Endothelial cell of umbilical vein (primary cell): Measurements from ENCODE around the gene APOBEC3F. TPM values are rescaled to one million over a fixed set of nuclear protein-coding genes. Genes with fewer than 3 reads are reported as not detected.

Experiments
- BruUV-seq: library from RNA; stranded (reverse); fragments of 400-500 nt; replicated peaks from 2 replicates; lab custom pipeline; 2021; lab: Mats Ljungman, UMichigan
- CTCF ChIA-PET: fragments of 300-600, 350-600 bp; sonication (Branson Sonifier 250); formaldehyde crosslinking; loops from one replicate; lab custom pipeline; 2021; ENCODE audit warnings: antibody characterized with exemption, inconsistent platforms; lab: Charles Lee
- POLR2A ChIA-PET: fragments of 300-600, 350-600 bp; sonication (Branson Sonifier 250); formaldehyde crosslinking; loops from one replicate; lab custom pipeline; 2021; ENCODE audit warnings: antibody characterized with exemption, inconsistent platforms; lab: Charles Lee
- DNase-seq: peaks from one replicate; pipeline ENCODE4 v3.0.0-alpha.2; 2011; ENCODE audit warnings: low read depth, low spot score
- FAIRE-seq: peaks from 2 replicates; lab custom pipeline; 2011; peaks lifted over from hg19 to GRCh38; lab: Jason Lieb, UNC
- H2AFZ ChIP-seq: 2 replicates; pipeline ENCODE4 v1.6.0; 2012; ENCODE audit warnings: low read depth, low read length, control low read depth, inconsistent platforms
- H3K27ac ChIP-seq: 2 replicates; pipeline ENCODE4 v1.5.1; 2011; ENCODE audit warnings: low read depth, mild to moderate bottlenecking, control low read depth, low read length, moderate library complexity; ENCODE audit not compliant: insufficient read depth
- H3K27me3 ChIP-seq, 2 experiments: 2 replicates each; pipeline versions ENCODE4 v1.6.0 to v1.6.1; 2011; ENCODE audit warnings: low read length in 2 of 2, mixed read lengths in 1 of 2; ENCODE audit not compliant: control insufficient read depth in 2 of 2, insufficient read depth in 2 of 2
- H3K36me3 ChIP-seq, 2 experiments: 2 replicates in 1 of 2; 3 replicates in 1 of 2; pipeline ENCODE4 v1.5.1; 2011; ENCODE audit warnings: low read length in 2 of 2, mild to moderate bottlenecking in 1 of 2, moderate library complexity in 1 of 2; ENCODE audit not compliant: control insufficient read depth in 2 of 2, insufficient read depth in 2 of 2; ENCODE audit errors: extremely low read depth in 1 of 2
- H3K4me1 ChIP-seq: 3 replicates; pipeline ENCODE4 v1.5.1; 2011; ENCODE audit warnings: mild to moderate bottlenecking, low read length; ENCODE audit not compliant: control insufficient read depth, insufficient read depth; ENCODE audit errors: extremely low read depth
- H3K4me2 ChIP-seq: 2 replicates; pipeline ENCODE4 v1.6.1; 2011; ENCODE audit warnings: low read length, control low read depth, mixed read lengths; ENCODE audit not compliant: insufficient read depth
- H3K4me3 ChIP-seq, 3 experiments: fragments of 200-600 bp in 1 of 3; sonication (generic), shearing (Covaris generic) in 1 of 3; replicated peaks in 1 of 3; 2 replicates each; pipeline ENCODE4 v1.5.1; 2011 to 2016; ENCODE audit warnings: control low read depth in 3 of 3, low read length in 3 of 3, mild to moderate bottlenecking in 2 of 3, inconsistent platforms in 1 of 3, low read depth in 1 of 3, moderate library complexity in 1 of 3; ENCODE audit not compliant: insufficient read depth in 1 of 3
- H3K79me2 ChIP-seq: 2 replicates; pipeline ENCODE4 v1.6.0; 2012; ENCODE audit warnings: low read length, inconsistent platforms; ENCODE audit not compliant: control insufficient read depth, insufficient read depth
- H3K9ac ChIP-seq: replicated peaks from 2 replicates; pipeline ENCODE3; 2011; ENCODE audit warnings: low read length, control low read depth; ENCODE audit not compliant: insufficient read depth; ENCODE audit errors: extremely low read depth
- H3K9me1 ChIP-seq: replicated peaks from 3 replicates; pipeline ENCODE4 v1.6.0; 2011; ENCODE audit warnings: mild to moderate bottlenecking, low read length; ENCODE audit not compliant: control insufficient read depth, insufficient read depth; ENCODE audit errors: extremely low read depth
- H3K9me3 ChIP-seq: replicated peaks from 2 replicates; pipeline ENCODE4 v1.5.1; 2012; ENCODE audit warnings: low read length, inconsistent platforms; ENCODE audit not compliant: control insufficient read depth, insufficient read depth
- H4K20me1 ChIP-seq: replicated peaks from 2 replicates; pipeline ENCODE3; 2011; ENCODE audit warnings: mild to moderate bottlenecking, low read length; ENCODE audit not compliant: control insufficient read depth, insufficient read depth; ENCODE audit errors: extremely low read depth
- CTCF ChIP-seq, 2 donors: IDR thresholded peaks; 1 replicate in 1 of 2; 2 replicates in 1 of 2; pipeline ENCODE4 v1.5.1; 2011; ENCODE audit warnings: low read length in 2 of 2, mild to moderate bottlenecking in 2 of 2, moderate library complexity in 2 of 2, control low read depth in 1 of 2, inconsistent platforms in 1 of 2, low read depth in 1 of 2; ENCODE audit not compliant: insufficient read depth in 1 of 2; ENCODE audit errors: extremely low read depth in 1 of 2
- EZH2 ChIP-seq: IDR thresholded peaks from 2 replicates; pipeline ENCODE4 v1.6.1; 2012; ENCODE audit warnings: borderline replicate concordance, low read depth, mild to moderate bottlenecking, moderate library complexity, low read length, inconsistent platforms; ENCODE audit not compliant: severe bottlenecking
- FOS ChIP-seq: IDR thresholded peaks from 2 replicates; pipeline ENCODE4 v1.6.1; 2011; ENCODE audit warnings: mild to moderate bottlenecking, low read length, moderate library complexity, borderline replicate concordance; ENCODE audit not compliant: insufficient read depth
- GATA2 ChIP-seq: IDR thresholded peaks from 2 replicates; pipeline ENCODE4 v1.7.0; 2011; ENCODE audit warnings: low read depth, mild to moderate bottlenecking, moderate library complexity, mixed read lengths, low read length; ENCODE audit not compliant: insufficient read length, insufficient read depth
- JUN ChIP-seq: IDR thresholded peaks from 2 replicates; pipeline ENCODE4 v1.6.1; 2011; ENCODE audit warnings: borderline replicate concordance, low read depth; ENCODE audit not compliant: insufficient read length, insufficient read depth
- MAX ChIP-seq: IDR thresholded peaks from 2 replicates; pipeline ENCODE4 v1.6.1; 2011; ENCODE audit not compliant: insufficient read depth, insufficient read length
- MYC ChIP-seq: IDR thresholded peaks from one replicate; pipeline ENCODE4 v1.6.1; 2011; ENCODE audit warnings: mild to moderate bottlenecking, low read depth, low read length
- POLR2A ChIP-seq: IDR thresholded peaks from 2 replicates; pipeline ENCODE4 v1.6.1; 2012; ENCODE audit warnings: low read depth, mild to moderate bottlenecking, control low read depth, low read length
- POLR2AphosphoS5 ChIP-seq: IDR thresholded peaks from 2 replicates; pipeline ENCODE4 v1.6.1; 2012; ENCODE audit warnings: low read depth, mild to moderate bottlenecking, control low read depth, low read length, moderate library complexity; ENCODE audit not compliant: insufficient read depth
- dilution Hi-C: fragments of 300-500 bp; cut with MboI; formaldehyde crosslinking; loops from one replicate; pipeline ENCODE4 v1.15.0; 2019; ENCODE audit warnings: low sequenced_read_pairs; ENCODE audit not compliant: extremely low pct_ligation_motif_present
- intact Hi-C: fragments of 100-400 bp; cut with micrococcal nuclease; formaldehyde crosslinking; loops from one replicate; pipeline ENCODE4 v1.10.0; 2022
- polyA plus RNA-seq, 4 experiments: library from polyadenylated mRNA; depleted of rRNA in 3 of 4; stranded (reverse) in 3 of 4; unstranded in 1 of 4; fragments of >200 nt; gene quantifications; 2 replicates each; pipeline versions ENCODE4 v1.2.1 to v1.2.3, GENCODE V29; 2011 to 2012; ENCODE audit warnings: missing spikeins in 1 of 4
- small RNA-seq: library from RNA; depleted of rRNA; stranded (forward); fragments of <200 nt; gene quantifications from one replicate; pipeline ENCODE3, GENCODE V24; 2012; ENCODE audit warnings: low replicate concordance, low read depth; ENCODE audit not compliant: insufficient read depth, insufficient read length
- total RNA-seq: library from RNA; stranded (reverse); gene quantifications from 2 replicates; pipeline ENCODE4 v1.2.3, GENCODE V29; 2021

The APOBEC3F gene
- total and polyA plus RNA-seq, 2 donors (not counting 3 experiments of a cell fraction or from before 2014, with no cell fraction given), result 10.2 to 11.0 TPM

GRCh38 chr22:39103431-39103830 is 62.8 kb downstream of the APOBEC3F start:
- DNase-seq (no peak), FAIRE-seq (no peak)
- Histone ChIP-seq H3K4me3 (no peak overlapping the region), H3K27me3 (peaks cover 2 to 6% of the 10 kb centered on the region in 2 experiments), H3K4me1 (no peaks in the 10 kb centered on the region), H3K9ac (no peak overlapping the region), H3K36me3 (no peaks in the 10 kb centered on the region), H3K9me3 (no peaks in the 10 kb centered on the region), H3K79me2 (no peaks in the 10 kb centered on the region), H3K4me2 (no peak overlapping the region), H4K20me1 (no peaks in the 10 kb centered on the region), H3K27ac (no peak overlapping the region), H2AFZ (no peak overlapping the region), H3K9me1 (no peaks in the 10 kb centered on the region)
- ChIA-PET CTCF (no interaction called here), POLR2A (no interaction called here)
- dilution Hi-C loops, result no loop called here
- TF ChIP-seq MYC, result no peak
- no peak for TF ChIP-seq EZH2
- no peak for TF ChIP-seq CTCF (IDR thresholded peaks at IDR 0.05; ENCODE audit: extremely low read depth in 1 of 2, insufficient read depth in 1 of 2, low read depth in 1 of 2, low read length in 2 of 2)
- no peak for TF ChIP-seq POLR2AphosphoS5
- no peak for TF ChIP-seq JUN
- no peak for TF ChIP-seq MAX
- TF ChIP-seq GATA2, result no peak
- no peak for TF ChIP-seq POLR2A
- no peak for TF ChIP-seq FOS
- no TSS peak for BruUV-seq
- intact Hi-C loops, result no loop called here

Small RNA genes lying within 50 kb of the gene (small RNA-seq; reads per million reads assigned to genes)
- gene AL022318.2, result not detected

Other genes starting within 250 kb of the APOBEC3F start
- gene DNAL4, start 246.7 kb upstream of the APOBEC3F start, total RNA-seq, result 12.2 and 12.9 TPM in 2 replicates
- 22.7 and 24.7 TPM in 2 replicates for gene DNAL4, start 246.7 kb upstream of the APOBEC3F start, polyA plus RNA-seq
- 0.73 and 0.95 TPM in 2 replicates for gene NPTXR, start 196.8 kb upstream of the APOBEC3F start, total RNA-seq
- gene NPTXR, start 196.8 kb upstream of the APOBEC3F start, polyA plus RNA-seq, result 0.37 and 0.43 TPM in 2 replicates
- gene CBX6, start 168.6 kb upstream of the APOBEC3F start, total RNA-seq, result 60.9 and 62.6 TPM in 2 replicates
- gene CBX6, start 168.6 kb upstream of the APOBEC3F start, polyA plus RNA-seq, result 14.9 and 18.2 TPM in 2 replicates
- gene APOBEC3A, start 83.3 kb upstream of the APOBEC3F start, total RNA-seq, result not detected in 2 replicates
- not detected in 2 replicates for gene APOBEC3A, start 83.3 kb upstream of the APOBEC3F start, polyA plus RNA-seq
- 10.3 and 13.6 TPM in 2 replicates for gene APOBEC3B, start 58.5 kb upstream of the APOBEC3F start, total RNA-seq
- gene APOBEC3B, start 58.5 kb upstream of the APOBEC3F start, polyA plus RNA-seq, result 16.5 and 19.9 TPM in 2 replicates
- gene APOBEC3C, start 26.6 kb upstream of the APOBEC3F start, total RNA-seq, result 10.6 and 11.2 TPM in 2 replicates
- 6.9 and 7.6 TPM in 2 replicates for gene APOBEC3C, start 26.6 kb upstream of the APOBEC3F start, polyA plus RNA-seq
- gene APOBEC3D, start 19.7 kb upstream of the APOBEC3F start, total RNA-seq, result 2.5 and 3.8 TPM in 2 replicates
- gene APOBEC3D, start 19.7 kb upstream of the APOBEC3F start, polyA plus RNA-seq, result 2.0 and 2.3 TPM in 2 replicates
- gene APOBEC3G, start 36.4 kb downstream of the APOBEC3F start, total RNA-seq, result 2.9 and 5.1 TPM in 2 replicates
- gene APOBEC3G, start 36.4 kb downstream of the APOBEC3F start, polyA plus RNA-seq, result 3.4 and 3.6 TPM in 2 replicates
- not detected in 2 replicates for gene APOBEC3H, start 56.4 kb downstream of the APOBEC3F start, total RNA-seq
- not detected in 2 replicates for gene APOBEC3H, start 56.4 kb downstream of the APOBEC3F start, polyA plus RNA-seq
- gene CBX7, start 111.8 kb downstream of the APOBEC3F start, total RNA-seq, result 5.1 and 7.1 TPM in 2 replicates
- gene CBX7, start 111.8 kb downstream of the APOBEC3F start, polyA plus RNA-seq, result 3.4 and 4.0 TPM in 2 replicates
- gene PDGFB, start 204.1 kb downstream of the APOBEC3F start, total RNA-seq, result 240 and 273 TPM in 2 replicates
- gene PDGFB, start 204.1 kb downstream of the APOBEC3F start, polyA plus RNA-seq, result 135 and 179 TPM in 2 replicates